ENCODE data around the gene LRRC61. TPM values are rescaled to one million over a fixed set of nuclear protein-coding genes. Genes with fewer than 3 reads are reported as not detected.

Gene LRRC61
- total and polyA plus RNA-seq, 2 of the 13 experiments (the other 11 are each of a cell fraction or from before 2014, with no cell fraction given), result 33.0 to 34.8 TPM

- TF ChIP-seq ZNF597 (CRISPR knock-in tag; IDR thresholded peaks at IDR 0.05), result no peak
- no peak for TF ChIP-seq CSRNP2 (CRISPR knock-in tag; conservative IDR thresholded peaks at IDR 0.05; ENCODE audit: low read depth)
- no peak for TF ChIP-seq ZNF746 (CRISPR knock-in tag; IDR thresholded peaks at IDR 0.05)
These were observed 46.8 kb downstream of the LRRC61 start (continued) for GRCh38 chr7:150369748-150370501.

- CTCF ChIA-PET (ENCODE audit: low intra/inter-chr PET ratio, low total read pairs), result no interaction called here
- intact Hi-C loops (cut with micrococcal nuclease; ENCODE audit: unreplicated experiment), result loop anchor here (1.0 kb wide), 1 partner anchor 19 kb away; no protein-coding TSS in a partner anchor
- TF ChIP-seq PHF5A (CRISPR knock-in tag; IDR thresholded peaks at IDR 0.05; ENCODE audit: low read depth, unreplicated experiment), result no peak
- TF ChIP-seq TEAD3 (CRISPR knock-in tag; optimal IDR thresholded peaks at IDR 0.05; ENCODE audit: borderline replicate concordance), result peak; percentile 13
- 0 out of 2 replicates have a peak, but pooled peaks have one; percentile 2 for TF ChIP-seq SMC3 (IDR thresholded peaks at IDR 0.05; ENCODE audit: low read length)
- TF ChIP-seq ZNF878 (CRISPR knock-in tag; IDR thresholded peaks at IDR 0.05), result no peak
- peak in 1 of 2 experiments; percentile 43; a peak in 1 of 4 replicates for TF ChIP-seq POLR2A (IDR thresholded peaks at IDR 0.05; ENCODE audit: insufficient read depth in 1 of 2, low read depth in 2 of 2, low read length in 2 of 2)
- TF ChIP-seq CEBPB (IDR thresholded peaks at IDR 0.05; ENCODE audit: borderline replicate concordance, low read depth, low read length), result 0 out of 2 replicates have a peak, but pooled peaks have one; percentile 31
- no peak for TF ChIP-seq ZNF790 (CRISPR knock-in tag; IDR thresholded peaks at IDR 0.05; ENCODE audit: borderline replicate concordance)
- 0 out of 2 replicates have a peak, but pooled peaks have one; percentile 22 for TF ChIP-seq TGIF2 (CRISPR knock-in tag; IDR thresholded peaks at IDR 0.05)
- 0 out of 2 replicates have a peak, but pooled peaks have one; percentile 13 for TF ChIP-seq TCF7 (IDR thresholded peaks at IDR 0.05; ENCODE audit: low read depth)
- 0 out of 2 replicates have a peak, but pooled peaks have one; percentile 14 for TF ChIP-seq GATAD2A (CRISPR knock-in tag; IDR thresholded peaks at IDR 0.05)
- TF ChIP-seq ATF6 (CRISPR knock-in tag; conservative IDR thresholded peaks at IDR 0.05), result no peak
- peak; percentile 45; the same call in 1 of the 2 replicates for TF ChIP-seq SSRP1 (CRISPR knock-in tag; IDR thresholded peaks at IDR 0.05)
- TF ChIP-seq SAP130 (CRISPR knock-in tag; IDR thresholded peaks at IDR 0.05; ENCODE audit: low read depth), result peak; percentile 31; the same call in 1 of the 2 replicates
- TF ChIP-seq FOSL2 (CRISPR knock-in tag; IDR thresholded peaks at IDR 0.05), result peak; percentile 24; the same call in 1 of the 2 replicates
- TF ChIP-seq FOXA1 (IDR thresholded peaks at IDR 0.05), result no peak
- TF ChIP-seq FOXA1 (CRISPR knock-in tag; IDR thresholded peaks at IDR 0.05), result 0 out of 2 replicates have a peak, but pooled peaks have one; percentile 3
- TF ChIP-seq ZBTB21 (CRISPR knock-in tag; IDR thresholded peaks at IDR 0.05), result 0 out of 2 replicates have a peak, but pooled peaks have one; percentile 16
These were observed 47.5 kb downstream of the LRRC61 start for GRCh38 chr7:150370612-150371071.

More at GRCh38 chr7:150370612-150371071, 47.5 kb downstream of the LRRC61 start:
- Histone ChIP-seq H3K36me3 (replicated peaks in 1 of 2; ENCODE audit: control insufficient read depth in 1 of 2, insufficient read depth in 2 of 2, low read length in 2 of 2) (peaks cover 5 to 27% of the 10 kb centered on the region in 2 experiments; a peak in 4 of 5 replicates), H4K20me1 (ENCODE audit: insufficient read depth, low read length) (peaks cover 8% of the 10 kb centered on the region; the same call in 1 of the 2 replicates), H3K79me2 (ENCODE audit: insufficient read depth, low read length) (peaks cover 38% of the 10 kb centered on the region), H3K27me3 (ENCODE audit: control insufficient read depth in 1 of 2, insufficient read depth in 2 of 2, low read length in 2 of 2) (no peaks in the 10 kb centered on the region), H3K27ac (ENCODE audit: extremely low read length, insufficient read depth, low read length) (peak overlapping the region; percentile 100), H3K4me1 (ENCODE audit: insufficient read depth, low read length) (peaks cover 57% of the 10 kb centered on the region), H3K9ac (ENCODE audit: insufficient read depth, low read depth, low read length) (peak overlapping the region; percentile 95), H2AFZ (ENCODE audit: low read length) (no peak overlapping the region), H3K4me3 (replicated peaks in 1 of 3; ENCODE audit: insufficient read depth in 1 of 3, low read depth in 2 of 3, low read length in 3 of 3) (peak overlapping the region; percentile 68 to 84 (median 82); a peak in 4 of 6 replicates), H3K9me3 (ENCODE audit: low read length) (no peaks in the 10 kb centered on the region), H3K4me2 (ENCODE audit: low read depth, low read length) (peak overlapping the region; percentile 99)
- in situ Hi-C loops (cut with HindIII; ENCODE audit: extremely low pct_ligation_motif_present, low pct_unique_long_range_greater_than_20kb), result no loop called here
- 53% methylated on average over 3 of the region's 3 CpGs for WGBS (ENCODE audit: low lambda C conversion rate)
- no TSS peak for BruUV-seq (replicated peaks)
- peak; percentile 62 for FAIRE-seq
- DNase-seq (ENCODE audit: low spot score), result peak; percentile 55
- POLR2A ChIA-PET, result interaction anchor here (0.6 to 6.8 kb wide), 13 partner anchors 8 to 532 kb away, joined by 3 to 141 read pairs (median 31); partner anchors contain the start of genes ACTR3C, LRRC61, RARRES2 and ZNF775
- peak; percentile 23 for ATAC-seq

Data from HepG2 (cell line).